PC-3 (cell line): ENCODE measurements around the gene ERBB2. TPM values are rescaled to one million over a fixed set of nuclear protein-coding genes. Genes with fewer than 3 reads are reported as not detected.
A peak's percentile ranks its signal among the peaks of the same experiment; 100 is the strongest.

Experiments
- ATAC-seq: fragments of 200-7000 bp; cut with Tn5 transposase; 2 replicates; pipeline ENCODE4 v1.9.1; 2020; ENCODE audit warnings: mild to moderate bottlenecking, moderate library complexity
- BruUV-seq: library from RNA; stranded (reverse); fragments of 400-500 nt; replicated peaks from 2 replicates; lab custom pipeline; 2021; lab: Mats Ljungman, UMichigan
- CTCF ChIA-PET: fragments of 300-600 bp; sonication (Branson Sonifier 250); formaldehyde crosslinking; loops from one replicate; lab custom pipeline; 2022; ENCODE audit warnings: antibody characterized with exemption; lab: Charles Lee
- POLR2A ChIA-PET: fragments of 300-600 bp; sonication (Branson Sonifier 250); formaldehyde crosslinking; loops from one replicate; lab custom pipeline; 2022; ENCODE audit warnings: antibody characterized with exemption; ENCODE audit not compliant: unreplicated experiment; lab: Charles Lee
- DNase-seq: peaks from one replicate; pipeline ENCODE4 v3.0.0-alpha.2; 2015
- H2AFZ ChIP-seq: fragments of 300-600 bp; sonication (generic); 2 replicates; pipeline ENCODE4 v1.6.0; 2016; ENCODE audit warnings: antibody characterized with exemption, low read length
- H3F3A ChIP-seq: fragments of 300-600 bp; sonication (generic); one replicate; pipeline ENCODE4 v1.6.0; 2017; ENCODE audit warnings: antibody characterized with exemption, low read length, control low read depth, mild to moderate bottlenecking; ENCODE audit not compliant: unreplicated experiment
- H3K27ac ChIP-seq: fragments of 300-600 bp; sonication (generic); 2 replicates; pipeline ENCODE4 v1.5.1; 2016; ENCODE audit warnings: mild to moderate bottlenecking, low read length
- H3K27me3 ChIP-seq: fragments of 300-600 bp; sonication (generic); 2 replicates; pipeline ENCODE4 v1.6.1; 2016; ENCODE audit warnings: low read length, mixed read lengths
- H3K36me3 ChIP-seq: fragments of 300-600 bp; sonication (generic); 2 replicates; pipeline ENCODE4 v1.6.1; 2016; ENCODE audit warnings: low read depth, mixed run types, low read length, mixed read lengths
- H3K4me1 ChIP-seq: fragments of 300-600 bp; sonication (generic); 2 replicates; pipeline ENCODE4 v1.5.1; 2016; ENCODE audit warnings: low read length; ENCODE audit not compliant: insufficient read depth
- H3K4me2 ChIP-seq: fragments of 300-600 bp; sonication (generic); 2 replicates; pipeline ENCODE4 v1.6.0; 2016; ENCODE audit warnings: low read length
- H3K4me3 ChIP-seq: fragments of 300-600 bp; sonication (generic); 2 replicates; pipeline ENCODE4 v1.5.1; 2016; ENCODE audit warnings: mild to moderate bottlenecking, low read length, mixed read lengths
- H3K79me2 ChIP-seq: fragments of 300-600 bp; sonication (generic); 2 replicates; pipeline ENCODE4 v1.6.1; 2017; ENCODE audit warnings: low read length, mixed read lengths
- H3K9ac ChIP-seq: fragments of 300-600 bp; sonication (generic); 2 replicates; pipeline ENCODE4 v1.6.0; 2016; ENCODE audit warnings: mild to moderate bottlenecking, low read length
- H3K9me2 ChIP-seq: fragments of 300-600 bp; sonication (generic); replicated peaks from 2 replicates; pipeline ENCODE4 v1.6.1; 2016; ENCODE audit warnings: mixed run types, low read length, mixed read lengths
- H3K9me3 ChIP-seq: fragments of 300-600 bp; sonication (generic); 2 replicates; pipeline ENCODE4 v1.6.1; 2016; ENCODE audit warnings: low read length, mixed read lengths
- H4K20me1 ChIP-seq: fragments of 300-600 bp; sonication (generic); 2 replicates; pipeline ENCODE4 v1.6.1; 2016; ENCODE audit warnings: low read length, mixed read lengths
- EZH2 ChIP-seq: fragments of 300-600 bp; sonication (generic); IDR thresholded peaks from one replicate; pipeline ENCODE4 v1.6.1; 2017; ENCODE audit warnings: antibody characterized with exemption, mild to moderate bottlenecking, low read length; ENCODE audit not compliant: unreplicated experiment
- EZH2phosphoT487 ChIP-seq: fragments of 300-600 bp; sonication (generic); IDR thresholded peaks from 2 replicates; pipeline ENCODE4 v1.6.1; 2018; ENCODE audit warnings: mild to moderate bottlenecking, antibody characterized with exemption, low read length, borderline replicate concordance
- intact Hi-C: fragments of 100-400 bp; cut with micrococcal nuclease; formaldehyde crosslinking; loops from 2 replicates; pipeline ENCODE4 v1.9.0; 2023
- total RNA-seq: library from RNA; depleted of rRNA; stranded (reverse); fragments of >200 nt; gene quantifications from 2 replicates; pipeline ENCODE4 v1.2.3, GENCODE V29; 2014
- TF ChIP-seq, protein P1 (sequence below): fragments of 300-600 bp; sonication (generic); conservative IDR thresholded peaks from 2 replicates; pipeline ENCODE4 v1.5.1; 2017; ENCODE audit warnings: antibody characterized with exemption, low read depth, mild to moderate bottlenecking, low read length

Gene ERBB2
- total RNA-seq, 1 experiment from 2014 or later, result 36.2 TPM

DNA sequence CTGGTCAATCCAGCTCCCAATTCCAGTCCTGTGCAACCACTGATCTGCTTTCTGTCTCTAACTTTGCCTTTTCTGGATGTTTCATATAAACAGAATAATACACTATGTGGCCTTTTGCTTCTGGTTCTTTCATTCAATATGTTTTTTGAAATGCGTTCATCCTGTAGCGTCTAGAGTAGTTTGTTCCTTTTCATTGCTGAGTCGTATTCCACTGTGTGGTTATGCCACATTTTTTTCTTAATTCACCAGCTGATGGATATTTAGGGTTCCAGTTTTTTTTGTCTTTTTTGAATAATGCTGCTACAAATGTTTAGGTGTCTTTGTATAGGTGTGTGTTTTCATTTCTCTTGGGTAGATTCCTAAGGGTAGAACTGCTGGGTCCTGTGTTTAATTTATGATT lies 32.7 kb downstream of the ERBB2 start:
- CTCF ChIA-PET, result no interaction called here
- BruUV-seq, result no TSS peak
- Histone ChIP-seq H3K9me3 (no peaks in the 10 kb centered on the region), H3K4me1 (peaks cover 18% of the 10 kb centered on the region; the same call in 1 of the 2 replicates), H3K4me3 (no peak overlapping the region), H3K4me2 (no peak overlapping the region), H3K9me2 (no peaks in the 10 kb centered on the region), H3K27me3 (no peaks in the 10 kb centered on the region), H3K79me2 (0 out of 2 replicates have a peak, but pooled peaks cover 7% of the 10 kb centered on the region), H3K27ac (no peak overlapping the region), H2AFZ (no peak overlapping the region), H3K9ac (no peak overlapping the region), H3K36me3 (no peaks in the 10 kb centered on the region), H3F3A (no peaks in the 10 kb centered on the region), H4K20me1 (no peaks in the 10 kb centered on the region)
- POLR2A ChIA-PET, result no interaction called here
- ATAC-seq, result no peak
- TF ChIP-seq, protein P1, sequence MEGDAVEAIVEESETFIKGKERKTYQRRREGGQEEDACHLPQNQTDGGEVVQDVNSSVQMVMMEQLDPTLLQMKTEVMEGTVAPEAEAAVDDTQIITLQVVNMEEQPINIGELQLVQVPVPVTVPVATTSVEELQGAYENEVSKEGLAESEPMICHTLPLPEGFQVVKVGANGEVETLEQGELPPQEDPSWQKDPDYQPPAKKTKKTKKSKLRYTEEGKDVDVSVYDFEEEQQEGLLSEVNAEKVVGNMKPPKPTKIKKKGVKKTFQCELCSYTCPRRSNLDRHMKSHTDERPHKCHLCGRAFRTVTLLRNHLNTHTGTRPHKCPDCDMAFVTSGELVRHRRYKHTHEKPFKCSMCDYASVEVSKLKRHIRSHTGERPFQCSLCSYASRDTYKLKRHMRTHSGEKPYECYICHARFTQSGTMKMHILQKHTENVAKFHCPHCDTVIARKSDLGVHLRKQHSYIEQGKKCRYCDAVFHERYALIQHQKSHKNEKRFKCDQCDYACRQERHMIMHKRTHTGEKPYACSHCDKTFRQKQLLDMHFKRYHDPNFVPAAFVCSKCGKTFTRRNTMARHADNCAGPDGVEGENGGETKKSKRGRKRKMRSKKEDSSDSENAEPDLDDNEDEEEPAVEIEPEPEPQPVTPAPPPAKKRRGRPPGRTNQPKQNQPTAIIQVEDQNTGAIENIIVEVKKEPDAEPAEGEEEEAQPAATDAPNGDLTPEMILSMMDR, result no peak
- TF ChIP-seq EZH2, result no peak
- TF ChIP-seq EZH2phosphoT487, result no peak
- no peak for DNase-seq
- intact Hi-C loops, result no loop called here

- DNase-seq (peak; percentile 31), ATAC-seq (no peak)
- BruUV-seq, result no TSS peak
- CTCF ChIA-PET, result no interaction called here
- no peak for TF ChIP-seq EZH2
- TF ChIP-seq, protein P1, result no peak
- TF ChIP-seq EZH2phosphoT487, result no peak
- no peaks in the 10 kb centered on the region for H3F3A ChIP-seq
- intact Hi-C loops, result no loop called here
- POLR2A ChIA-PET, result no interaction called here
- H3K27ac ChIP-seq, result no peak overlapping the region
- H3K27me3 ChIP-seq, result no peaks in the 10 kb centered on the region
- no peaks in the 10 kb centered on the region for H3K9me2 ChIP-seq
- peak overlapping the region; percentile 41 for H3K4me2 ChIP-seq
- no peak overlapping the region for H2AFZ ChIP-seq
- H4K20me1 ChIP-seq, result peaks cover 2% of the 10 kb centered on the region; the same call in 1 of the 2 replicates
- H3K36me3 ChIP-seq, result no peaks in the 10 kb centered on the region
- H3K9me3 ChIP-seq, result no peaks in the 10 kb centered on the region
- no peak overlapping the region for H3K4me3 ChIP-seq
- H3K9ac ChIP-seq, result no peak overlapping the region
- H3K79me2 ChIP-seq, result peaks cover 10% of the 10 kb centered on the region; the same call in 1 of the 2 replicates
- peaks cover 28% of the 10 kb centered on the region for H3K4me1 ChIP-seq
Observed at GRCh38 chr17:39735882-39736281, 36.0 kb downstream of the ERBB2 start.

DNA sequence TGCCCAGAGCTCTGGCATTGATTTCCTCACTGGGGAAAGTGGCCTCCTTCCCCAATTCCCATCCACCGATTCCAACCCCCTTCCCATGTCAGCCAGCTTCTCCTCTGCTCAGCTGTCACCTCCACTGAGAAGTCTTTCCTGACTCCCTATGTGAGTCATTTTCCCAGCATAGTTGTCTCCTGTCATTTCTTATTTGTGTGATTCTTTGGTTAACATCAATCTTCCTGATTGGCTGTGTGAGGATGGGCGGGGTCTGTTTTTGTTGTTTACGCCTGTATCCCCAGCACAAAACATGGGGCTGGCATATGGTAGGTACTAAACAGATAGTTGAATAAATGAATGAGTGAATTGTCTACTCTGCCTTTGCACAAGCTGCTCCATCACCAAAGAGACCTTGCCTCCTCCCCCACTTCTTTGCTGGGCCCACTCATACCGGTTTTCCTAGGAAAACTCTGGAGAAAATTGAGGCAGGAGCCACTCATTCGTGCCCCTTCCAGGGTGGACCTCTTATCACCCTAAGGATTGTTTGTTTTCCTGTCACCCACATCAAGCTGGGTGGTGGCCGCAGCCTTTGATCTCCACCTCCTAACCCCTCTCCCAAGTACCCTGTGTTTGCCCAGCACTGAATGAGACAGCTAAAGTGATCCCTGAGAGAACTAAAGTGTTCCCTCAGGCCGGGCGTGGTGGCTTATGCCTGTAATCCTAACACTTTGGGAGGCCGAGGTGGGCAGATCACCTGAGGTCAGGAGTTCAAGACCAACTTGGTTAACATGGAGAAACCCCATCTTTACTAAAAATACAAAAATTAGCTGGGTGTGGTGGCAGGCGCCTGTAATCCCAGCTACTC lies 36.7 kb downstream of the ERBB2 start:
- Histone ChIP-seq H3K27ac (no peak overlapping the region), H3K36me3 (no peaks in the 10 kb centered on the region), H3K9me3 (no peaks in the 10 kb centered on the region), H3K4me2 (peak overlapping the region; percentile 41; the same call in 1 of the 2 replicates), H3K27me3 (no peaks in the 10 kb centered on the region), H3K9me2 (no peaks in the 10 kb centered on the region), H3F3A (no peaks in the 10 kb centered on the region), H3K4me1 (peaks cover 35% of the 10 kb centered on the region), H2AFZ (no peak overlapping the region), H4K20me1 (peaks cover 5% of the 10 kb centered on the region; the same call in 1 of the 2 replicates), H3K79me2 (peaks cover 16% of the 10 kb centered on the region; the same call in 1 of the 2 replicates), H3K4me3 (no peak overlapping the region), H3K9ac (no peak overlapping the region)
- ChIA-PET CTCF (no interaction called here), POLR2A (no interaction called here)
- no peak for ATAC-seq
- BruUV-seq, result no TSS peak
- no peak for TF ChIP-seq EZH2
- TF ChIP-seq EZH2phosphoT487, result no peak
- TF ChIP-seq, protein P1, result no peak
- peak; percentile 50 for DNase-seq
- intact Hi-C loops, result no loop called here
